Suprapubic skin (tissue), 4 donors: ENCODE data around the gene HIPK3.

Experiments
- EP300 ChIP-seq: sonication (generic); formaldehyde crosslinking; IDR thresholded peaks from one replicate; pipeline ENCODE4 v1.6.1; 2017; ENCODE audit warnings: antibody characterized with exemption
- POLR2A ChIP-seq, 2 donors: fragments of 450-650 bp; IDR thresholded peaks; one replicate each; pipeline ENCODE4 v1.6.1; 2017; ENCODE audit warnings: antibody characterized with exemption in 2 of 2, mild to moderate bottlenecking in 2 of 2, moderate library complexity in 2 of 2
- POLR2AphosphoS5 ChIP-seq, 3 donors: sonication (generic); formaldehyde crosslinking; IDR thresholded peaks; one replicate each; pipeline ENCODE4 v1.6.1; 2017; ENCODE audit warnings: antibody characterized with exemption in 3 of 3
- TF ChIP-seq, protein P1 (sequence below), 2 donors: fragments of 200-600 bp in 1 of 2; fragments of 450-650 bp in 1 of 2; sonication (generic) in 1 of 2; IDR thresholded peaks; one replicate each; pipeline ENCODE4 v1.5.1; 2016 to 2019; ENCODE audit warnings: antibody characterized with exemption in 2 of 2, mild to moderate bottlenecking in 1 of 2, moderate library complexity in 1 of 2

DNA sequence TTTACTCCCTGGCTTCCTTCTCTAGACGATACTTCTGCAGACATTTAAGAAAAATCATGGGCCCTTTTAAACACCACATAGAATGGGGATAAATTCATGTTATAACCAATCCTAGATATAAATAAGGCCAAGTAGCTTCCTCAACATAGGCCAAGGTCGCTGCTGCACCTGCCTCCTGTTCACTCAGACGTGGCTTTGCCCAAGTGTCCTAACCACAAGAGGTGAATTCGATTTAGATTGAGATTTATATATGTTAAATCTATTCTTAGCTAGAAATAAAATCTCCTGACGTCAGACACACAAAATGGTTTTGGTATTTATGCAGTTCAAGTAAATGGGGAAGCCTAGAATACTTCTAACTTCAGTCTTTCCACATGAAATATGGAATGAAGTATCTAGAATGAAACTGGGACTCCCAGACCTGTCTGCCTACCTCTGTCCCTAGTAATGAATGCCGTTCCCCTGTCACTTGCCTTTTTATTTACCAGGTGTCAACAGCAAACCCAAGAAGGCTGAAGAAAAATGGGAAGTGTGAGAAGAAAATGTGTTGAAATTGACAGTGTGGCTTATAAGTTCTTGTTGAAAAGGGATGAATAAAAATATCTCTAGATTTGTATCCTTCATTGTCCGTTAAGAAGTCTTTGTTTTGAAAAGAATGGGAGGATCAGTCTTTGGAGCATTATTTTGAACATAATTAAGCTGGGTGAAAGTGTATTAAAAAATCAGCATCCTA is 131.8 kb downstream of the HIPK3 start:
- TF ChIP-seq, protein P1, sequence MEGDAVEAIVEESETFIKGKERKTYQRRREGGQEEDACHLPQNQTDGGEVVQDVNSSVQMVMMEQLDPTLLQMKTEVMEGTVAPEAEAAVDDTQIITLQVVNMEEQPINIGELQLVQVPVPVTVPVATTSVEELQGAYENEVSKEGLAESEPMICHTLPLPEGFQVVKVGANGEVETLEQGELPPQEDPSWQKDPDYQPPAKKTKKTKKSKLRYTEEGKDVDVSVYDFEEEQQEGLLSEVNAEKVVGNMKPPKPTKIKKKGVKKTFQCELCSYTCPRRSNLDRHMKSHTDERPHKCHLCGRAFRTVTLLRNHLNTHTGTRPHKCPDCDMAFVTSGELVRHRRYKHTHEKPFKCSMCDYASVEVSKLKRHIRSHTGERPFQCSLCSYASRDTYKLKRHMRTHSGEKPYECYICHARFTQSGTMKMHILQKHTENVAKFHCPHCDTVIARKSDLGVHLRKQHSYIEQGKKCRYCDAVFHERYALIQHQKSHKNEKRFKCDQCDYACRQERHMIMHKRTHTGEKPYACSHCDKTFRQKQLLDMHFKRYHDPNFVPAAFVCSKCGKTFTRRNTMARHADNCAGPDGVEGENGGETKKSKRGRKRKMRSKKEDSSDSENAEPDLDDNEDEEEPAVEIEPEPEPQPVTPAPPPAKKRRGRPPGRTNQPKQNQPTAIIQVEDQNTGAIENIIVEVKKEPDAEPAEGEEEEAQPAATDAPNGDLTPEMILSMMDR (IDR thresholded peaks at IDR 0.05), result no peak
- no peak for TF ChIP-seq POLR2A (IDR thresholded peaks at IDR 0.05)
- no peak for TF ChIP-seq EP300
- no peak for TF ChIP-seq POLR2AphosphoS5 (IDR thresholded peaks at IDR 0.05)
